Esophagus squamous epithelium (tissue), 5 donors: ENCODE results near the gene MYO18B. TPM values are rescaled to one million over a fixed set of nuclear protein-coding genes. Genes with fewer than 3 reads are reported as not detected.

Experiments used
- DNase-seq: peaks from one replicate; lab custom pipeline; 2025; lab: John Stamatoyannopoulos, UW
- H3K27ac ChIP-seq, 4 donors: fragments of 200-600 bp; sonication (generic); one replicate each; pipeline ENCODE4 v1.5.1; 2016 to 2019; ENCODE audit warnings: mild to moderate bottlenecking in 1 of 4
- H3K27me3 ChIP-seq, 4 donors: fragments of 200-600 bp; sonication (generic); 1 replicate in 3 of 4; 2 replicates in 1 of 4; pipeline versions ENCODE4 v1.5.1 to v1.6.0; 2017 to 2021; ENCODE audit warnings: antibody characterized with exemption in 1 of 4
- H3K36me3 ChIP-seq, 3 donors: fragments of 200-600 bp; sonication (generic); one replicate each; pipeline ENCODE4 v1.5.1; 2016 to 2019
- H3K4me1 ChIP-seq, 3 donors: fragments of 200-600 bp; sonication (generic); one replicate each; pipeline ENCODE4 v1.5.1; 2017 to 2019
- H3K4me3 ChIP-seq, 4 donors: fragments of 200-600 bp; sonication (generic); 1 replicate in 3 of 4; 2 replicates in 1 of 4; pipeline ENCODE4 v1.5.1; 2016 to 2019; ENCODE audit warnings: mild to moderate bottlenecking in 2 of 4, moderate library complexity in 1 of 4
- H3K9me3 ChIP-seq, 3 donors: fragments of 200-600 bp; sonication (generic); one replicate each; pipeline ENCODE4 v1.5.1; 2016 to 2019
- CTCF ChIP-seq, 6 experiments: fragments of 450-650 bp in 4 of 6; fragments of 200-600 bp in 2 of 6; sonication (generic) in 2 of 6; IDR thresholded peaks; one replicate each; pipeline ENCODE4 v1.5.1; 2016 to 2019; ENCODE audit warnings: antibody characterized with exemption in 6 of 6, mild to moderate bottlenecking in 4 of 6, moderate library complexity in 4 of 6
- POLR2A ChIP-seq, 4 donors: fragments of 450-650 bp; IDR thresholded peaks; one replicate each; pipeline ENCODE4 v1.6.1; 2017; ENCODE audit warnings: antibody characterized with exemption in 4 of 4, mild to moderate bottlenecking in 4 of 4, moderate library complexity in 3 of 4
- WGBS, 2 donors: methylation state at CpG; one replicate each; pipeline ENCODE4 v1.1.5; 2018; 5-methylcytosine and 5-hydroxymethylcytosine counted together
- intact Hi-C: fragments of 100-400 bp; cut with DNase I; formaldehyde crosslinking; loops from one replicate; pipeline ENCODE4 v1.15.0; 2022
- total RNA-seq, 4 donors: library from RNA; depleted of rRNA; stranded (reverse); fragments of >200 nt; gene quantifications; one replicate each; pipeline ENCODE4 v1.1.0, GENCODE V29; 2016
- donor health status: DM: yes; HTN: yes; CAD: no.

Gene MYO18B
- total RNA-seq, 4 donors from 2014 or later: 0.06 to 2.5 (median 0.17) TPM

GRCh38 chr22:25884121-25884520 is 142.1 kb downstream of the MYO18B start:
- intact Hi-C loops: no loop called here
- no peaks in the 10 kb centered on the region for H3K4me1 ChIP-seq
- H3K27me3 ChIP-seq: peaks cover 0 to 36% (median 0%) of the 10 kb centered on the region in 4 donors
- DNase-seq: no peak
- WGBS, 2 donors: 75 to 78% methylated on average over 3 to 4 of the region's 4 CpGs
- H3K27ac ChIP-seq: no peak overlapping the region
- TF ChIP-seq POLR2A (IDR thresholded peaks at IDR 0.05) (no peak), CTCF (IDR thresholded peaks at IDR 0.05) (no peak)
- H3K36me3 ChIP-seq: no peaks in the 10 kb centered on the region
- H3K9me3 ChIP-seq: no peaks in the 10 kb centered on the region
- no peak overlapping the region for H3K4me3 ChIP-seq

- no peaks in the 10 kb centered on the region for H3K9me3 ChIP-seq
- WGBS, 2 donors: 63 to 81% methylated on average over 4 to 5 of the region's 5 CpGs
- no peaks in the 10 kb centered on the region for H3K36me3 ChIP-seq
- H3K27me3 ChIP-seq: peaks cover 0 to 34% (median 0%) of the 10 kb centered on the region in 4 donors
- intact Hi-C loops: no loop called here
- H3K27ac ChIP-seq: no peak overlapping the region
- TF ChIP-seq POLR2A (IDR thresholded peaks at IDR 0.05) (no peak), CTCF (IDR thresholded peaks at IDR 0.05) (no peak)
- no peak overlapping the region for H3K4me3 ChIP-seq
- no peaks in the 10 kb centered on the region for H3K4me1 ChIP-seq
- DNase-seq: no peak
Observed at GRCh38 chr22:25888399-25889054, 146.5 kb downstream of the MYO18B start.

GRCh38 chr22:25890651-25891050 is 148.7 kb downstream of the MYO18B start:
- Histone ChIP-seq H3K9me3 (no peaks in the 10 kb centered on the region), H3K27me3 (peaks cover 0 to 29% (median 0%) of the 10 kb centered on the region in 4 donors), H3K4me1 (no peaks in the 10 kb centered on the region), H3K27ac (no peak overlapping the region), H3K4me3 (no peak overlapping the region), H3K36me3 (no peaks in the 10 kb centered on the region)
- DNase-seq: no peak
- TF ChIP-seq POLR2A (IDR thresholded peaks at IDR 0.05) (no peak), CTCF (IDR thresholded peaks at IDR 0.05) (no peak)
- 85 to 93% methylated on average over 5 to 6 of the region's 10 CpGs for WGBS, 2 donors
- intact Hi-C loops: no loop called here

- intact Hi-C loops: no loop called here
- no peak overlapping the region for H3K4me3 ChIP-seq
- H3K36me3 ChIP-seq: no peaks in the 10 kb centered on the region
- WGBS, 2 donors: 49 to 68% methylated on average over 3 to 4 of the region's 4 CpGs
- H3K4me1 ChIP-seq: no peaks in the 10 kb centered on the region
- TF ChIP-seq CTCF (IDR thresholded peaks at IDR 0.05): no peak
- no peak for TF ChIP-seq POLR2A (IDR thresholded peaks at IDR 0.05)
- H3K9me3 ChIP-seq: no peaks in the 10 kb centered on the region
- no peak overlapping the region for H3K27ac ChIP-seq
- no peak for DNase-seq
- H3K27me3 ChIP-seq: peaks cover 0 to 27% (median 0%) of the 10 kb centered on the region in 4 donors
Observed at GRCh38 chr22:25892678-25893077, 150.7 kb downstream of the MYO18B start.

DNA sequence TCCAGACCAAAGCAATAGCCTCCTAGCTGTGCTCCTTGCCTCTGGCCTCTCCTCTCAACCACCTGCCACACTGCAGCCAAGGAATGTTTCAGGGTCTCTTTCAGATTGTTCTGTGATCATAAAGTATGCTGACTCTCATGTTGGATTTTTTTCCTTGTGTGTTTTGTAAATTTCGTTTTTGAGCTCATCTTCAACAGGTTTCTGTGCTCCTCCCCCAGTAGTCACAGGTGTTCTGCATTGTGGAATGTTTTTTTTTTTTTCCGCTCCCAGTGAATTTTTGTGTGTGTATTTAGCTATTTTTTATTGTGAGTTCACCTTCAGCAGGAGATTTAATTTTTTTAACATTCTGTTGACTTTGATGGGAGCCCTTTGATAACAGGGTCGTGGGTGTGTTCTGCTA is 153.7 kb downstream of the MYO18B start:
- Histone ChIP-seq H3K36me3 (no peaks in the 10 kb centered on the region), H3K27ac (no peak overlapping the region), H3K4me3 (no peak overlapping the region), H3K4me1 (no peaks in the 10 kb centered on the region), H3K9me3 (no peaks in the 10 kb centered on the region), H3K27me3 (peaks cover 0 to 11% (median 0%) of the 10 kb centered on the region in 4 donors)
- intact Hi-C loops: no loop called here
- no peak for DNase-seq
- 45 to 62% methylated on average over 3 of the region's 3 CpGs for WGBS, 2 donors
- TF ChIP-seq POLR2A (IDR thresholded peaks at IDR 0.05): no peak
- no peak for TF ChIP-seq CTCF (IDR thresholded peaks at IDR 0.05)
